Measurements from ENCODE around the gene JMJD1C. TPM values are rescaled to one million over a fixed set of nuclear protein-coding genes. Genes with fewer than 3 reads are reported as not detected.

Gene JMJD1C
- polyA plus RNA-seq, 12 donors = 64.8 to 114 (median 87.8) TPM; not detected in 1

GRCh38 chr10:63481815-63482421 lies 16.1 kb upstream of the JMJD1C start:
- no peak for DNase-seq

- no peak for DNase-seq
These were observed 14.5 kb upstream of the JMJD1C start for GRCh38 chr10:63480237-63480636.

DNA sequence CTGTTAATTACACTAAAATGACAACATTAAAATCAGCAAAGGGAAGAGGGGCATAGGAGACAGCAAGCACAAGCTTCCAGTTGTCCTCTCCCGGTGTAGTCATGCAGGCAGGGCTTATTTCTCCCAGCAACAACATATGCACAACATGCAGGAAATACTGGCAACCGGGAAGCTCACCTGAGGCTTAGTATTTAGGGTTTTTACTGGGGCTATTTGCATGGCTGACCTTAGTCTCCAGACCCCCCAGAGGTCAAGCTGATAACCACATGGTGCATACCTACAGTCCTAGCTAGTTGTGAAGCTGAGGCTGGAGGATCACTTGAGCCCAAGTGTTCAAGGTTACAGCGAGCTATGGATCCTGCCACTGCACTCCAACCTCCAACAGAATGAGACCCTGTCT lies 12.8 kb upstream of the JMJD1C start:
- DNase-seq = no peak

- DNase-seq = no peak
These were observed 12.2 kb upstream of the JMJD1C start for GRCh38 chr10:63477927-63478326.

GRCh38 chr10:63474488-63474887 lies 8.7 kb upstream of the JMJD1C start:
- DNase-seq = no peak

DNA sequence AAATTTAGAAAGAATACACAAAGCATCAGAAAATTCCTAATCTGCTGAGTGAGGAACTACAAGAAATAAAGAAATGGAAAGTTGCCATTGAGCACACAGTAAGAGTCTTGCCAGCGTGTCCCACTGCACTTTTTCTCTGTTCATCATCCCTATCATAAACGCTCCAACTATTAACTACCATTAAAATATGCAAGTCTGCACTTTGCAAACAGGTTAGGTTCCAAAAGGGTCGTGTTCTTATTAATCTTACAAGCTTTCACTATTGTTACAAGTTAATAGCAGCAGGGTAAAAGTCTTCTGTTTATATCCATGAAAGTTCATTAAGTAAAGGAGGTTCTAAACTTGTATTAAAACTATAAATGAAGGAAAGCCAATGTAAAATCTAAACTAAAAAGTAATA lies 5.2 kb upstream of the JMJD1C start:
- DNase-seq = no peak

- DNase-seq = no peak
These were observed 3.2 kb upstream of the JMJD1C start for GRCh38 chr10:63468947-63469346.

DNA sequence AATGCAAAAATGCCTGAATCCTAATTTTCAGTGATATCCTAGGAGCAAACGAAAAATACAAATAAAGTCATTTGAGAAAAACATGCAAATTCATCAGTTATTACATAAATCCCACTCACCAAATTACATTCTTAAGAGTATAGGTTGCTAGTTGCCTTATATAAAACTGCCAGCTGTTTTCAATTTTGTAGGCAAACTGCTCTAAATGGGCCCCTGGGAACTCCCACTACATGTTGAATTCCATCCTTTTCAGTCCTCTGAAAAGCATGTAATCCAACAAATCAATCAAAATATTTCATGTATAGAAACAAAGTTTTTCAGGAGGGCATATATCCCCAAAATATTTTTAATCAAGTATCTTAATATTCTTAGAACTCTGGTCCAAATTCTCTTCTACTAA lies 2.1 kb upstream of the JMJD1C start:
- no peak for DNase-seq

GRCh38 chr10:63466144-63466935 lies 563 bp upstream of the JMJD1C start:
- peak; percentile 64 for DNase-seq

GRCh38 chr10:63464402-63465292 lies 1.1 kb downstream of the JMJD1C start:
- DNase-seq = no peak

DNA sequence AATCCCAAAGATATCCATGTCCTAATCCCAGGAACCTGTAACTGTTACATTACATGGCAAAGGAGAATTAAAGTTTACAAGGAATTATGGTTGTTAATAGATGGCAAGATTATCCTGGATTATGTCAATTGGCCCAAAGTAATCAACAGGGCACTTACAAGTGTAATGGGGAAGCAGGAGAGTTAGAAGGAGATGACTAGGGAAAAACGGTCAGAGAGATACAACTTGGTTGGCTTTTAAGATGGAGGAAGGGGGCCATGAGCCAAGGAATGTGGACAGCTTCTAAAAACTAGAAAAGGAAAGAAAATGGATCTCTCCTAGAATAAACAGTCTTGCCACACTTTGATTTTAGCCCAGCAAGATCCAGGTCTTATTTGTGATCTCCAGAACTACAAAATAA lies 3.3 kb downstream of the JMJD1C start:
- DNase-seq = no peak

DNA sequence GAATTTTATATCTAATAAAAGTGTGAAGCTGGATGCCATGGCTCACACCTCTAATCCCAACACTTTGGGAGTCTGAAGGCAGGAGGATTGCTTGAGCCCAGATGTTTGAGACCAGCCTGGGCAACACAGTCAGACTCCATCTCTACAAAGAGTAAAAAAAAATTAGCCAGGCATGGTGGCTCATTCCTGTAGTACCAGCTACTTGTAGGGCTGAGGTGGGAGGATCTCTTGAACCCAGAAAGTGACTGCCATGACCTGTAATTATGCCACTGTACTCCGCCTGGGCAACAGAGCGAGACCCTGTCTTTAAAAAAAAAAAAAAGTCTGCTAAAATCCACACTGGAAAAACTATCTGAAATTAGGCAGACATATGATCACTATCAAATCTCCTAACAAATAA lies 7.6 kb downstream of the JMJD1C start:
- no peak for DNase-seq

- DNase-seq = no peak
These were observed 8.2 kb downstream of the JMJD1C start for GRCh38 chr10:63457594-63457993.

DNA sequence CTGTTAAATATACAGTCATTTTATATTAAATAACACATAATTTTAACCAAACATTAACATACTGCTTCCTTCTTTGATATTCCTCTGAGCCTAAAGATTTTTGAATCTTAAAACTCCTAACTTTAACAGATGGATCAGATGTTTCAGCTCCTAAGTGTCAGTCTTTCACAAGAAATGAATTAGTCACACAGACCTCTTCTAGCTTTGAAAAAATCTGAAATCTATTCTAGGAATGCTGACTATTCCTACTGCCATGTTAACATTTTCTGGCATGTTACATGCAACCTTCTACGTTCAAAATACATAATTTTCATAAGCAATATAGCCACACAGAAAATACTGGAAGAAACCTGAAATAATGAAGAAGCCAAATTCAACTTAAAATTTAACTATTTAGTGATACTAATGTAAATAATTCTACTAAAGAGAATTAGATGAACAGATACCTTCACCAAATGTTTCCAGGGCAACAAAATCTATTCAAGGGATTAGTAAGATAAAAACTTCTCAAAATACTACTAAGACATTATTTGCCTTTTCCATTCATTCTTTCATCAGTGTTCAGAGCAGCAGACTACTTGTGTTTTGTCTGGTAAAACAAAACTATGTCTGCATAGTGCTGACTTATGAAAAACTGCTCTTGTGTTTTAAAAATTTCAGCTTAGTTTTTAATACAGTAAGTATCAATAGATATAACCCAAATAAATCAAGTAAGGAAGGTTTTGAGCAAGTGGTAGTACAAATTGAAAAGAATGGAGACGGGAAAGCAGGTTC lies 9.2 kb downstream of the JMJD1C start:
- no peak for DNase-seq

GRCh38 chr10:63455507-63455906 lies 10.3 kb downstream of the JMJD1C start:
- no peak for DNase-seq

DNA sequence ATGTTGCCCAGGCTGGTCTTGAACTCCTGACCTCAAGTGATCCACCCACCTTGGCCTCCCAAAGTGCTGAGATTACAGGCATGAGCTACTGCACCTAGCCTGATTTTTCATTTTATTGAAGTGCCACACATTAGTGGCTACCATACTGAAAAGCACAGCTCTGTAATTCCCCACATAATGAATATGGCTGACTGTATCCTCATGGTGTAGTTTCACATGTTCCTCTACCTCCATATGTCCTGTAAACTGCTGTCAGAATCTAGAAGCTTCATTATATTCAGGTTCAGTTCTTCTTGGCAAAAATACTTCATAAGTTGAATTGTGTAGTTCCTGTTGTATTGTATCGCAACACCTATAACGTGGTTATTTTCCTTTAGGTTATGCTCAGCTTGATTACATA lies 11.1 kb downstream of the JMJD1C start:
- DNase-seq = no peak

- no peak for DNase-seq
These were observed 13.3 kb downstream of the JMJD1C start for GRCh38 chr10:63452524-63452923.

GRCh38 chr10:63446716-63447440 lies 18.9 kb downstream of the JMJD1C start:
- DNase-seq = no peak

DNA sequence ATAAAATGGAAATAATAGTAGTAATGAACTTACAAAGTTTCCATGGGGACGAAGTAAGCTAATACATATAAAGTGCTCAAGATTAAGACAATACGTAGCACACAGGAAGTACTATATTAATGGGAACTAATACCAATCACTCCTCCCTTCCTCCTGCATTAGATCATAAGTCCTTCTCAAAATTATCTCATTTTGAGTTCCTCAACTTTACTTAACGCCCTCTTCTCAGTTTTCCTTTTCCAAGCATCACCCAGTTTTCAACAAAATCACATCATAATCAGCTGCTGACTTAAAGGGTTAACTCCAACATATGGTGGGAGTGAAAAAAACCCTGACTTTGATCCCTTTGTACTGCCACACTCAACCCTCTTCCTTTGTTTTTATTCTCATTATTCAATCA lies 24.4 kb downstream of the JMJD1C start:
- no peak for DNase-seq

DNA sequence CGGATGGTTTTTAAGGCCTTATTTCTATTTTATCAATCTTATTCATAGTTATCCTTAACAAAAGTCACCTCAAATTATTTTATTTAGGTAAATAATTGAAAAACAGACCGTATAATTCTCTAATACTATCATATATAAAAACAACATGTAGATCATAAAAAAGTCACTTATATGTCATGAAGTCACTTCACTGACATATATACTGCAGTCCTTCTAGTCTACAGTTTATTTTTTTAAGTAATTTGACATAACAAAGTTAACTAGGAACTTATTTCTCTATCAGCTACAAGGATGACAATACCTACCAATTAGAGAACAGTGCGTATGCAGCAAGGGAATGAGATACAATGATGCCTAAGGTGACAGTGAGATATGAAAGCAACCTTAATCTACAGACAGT lies 26.2 kb downstream of the JMJD1C start:
- DNase-seq = no peak
